G401 (cell line): ENCODE measurements around the gene CD59. TPM values are rescaled to one million over a fixed set of nuclear protein-coding genes. Genes with fewer than 3 reads are reported as not detected.

Experiments used
- DNase-seq: peaks from one replicate; pipeline ENCODE4 v3.0.0-alpha.2; 2015; ENCODE audit warnings: low spot score
- in situ Hi-C: cut with HindIII; loops from 2 replicates; pipeline ENCODE4 v1.10.0; 2016; ENCODE audit warnings: low sequenced_read_pairs, mixed read lengths
- total RNA-seq: library from RNA; depleted of rRNA; stranded (reverse); fragments of >200 nt; shearing (Covaris generic); gene quantifications from 2 replicates; pipeline ENCODE4 v1.2.3, GENCODE V29; 2014; rRNA removed

Gene CD59
- total RNA-seq, 1 experiment from 2014 or later = 76.4 TPM

DNA sequence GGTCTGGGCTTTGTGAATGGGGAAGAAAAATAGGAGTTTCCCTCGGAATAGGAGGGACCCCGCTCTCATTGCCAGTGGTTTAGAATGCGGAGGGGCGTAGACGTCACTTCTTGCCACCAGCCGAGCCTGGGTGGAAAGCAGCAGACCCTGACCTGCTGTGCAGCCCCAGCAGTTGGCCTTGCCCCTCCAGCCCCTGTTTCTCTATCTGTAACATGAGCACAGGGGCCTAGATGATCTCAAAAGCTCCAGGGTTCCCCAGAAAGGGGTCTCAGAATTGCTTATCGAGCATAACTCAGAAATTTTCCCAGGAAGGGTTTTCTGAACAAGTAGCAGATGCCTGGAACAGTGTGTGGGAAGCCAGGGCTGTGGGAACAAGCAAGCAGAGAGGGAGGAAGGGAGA lies 79.5 kb downstream of the CD59 start:
- no peak for DNase-seq
- in situ Hi-C loops = no loop called here

DNA sequence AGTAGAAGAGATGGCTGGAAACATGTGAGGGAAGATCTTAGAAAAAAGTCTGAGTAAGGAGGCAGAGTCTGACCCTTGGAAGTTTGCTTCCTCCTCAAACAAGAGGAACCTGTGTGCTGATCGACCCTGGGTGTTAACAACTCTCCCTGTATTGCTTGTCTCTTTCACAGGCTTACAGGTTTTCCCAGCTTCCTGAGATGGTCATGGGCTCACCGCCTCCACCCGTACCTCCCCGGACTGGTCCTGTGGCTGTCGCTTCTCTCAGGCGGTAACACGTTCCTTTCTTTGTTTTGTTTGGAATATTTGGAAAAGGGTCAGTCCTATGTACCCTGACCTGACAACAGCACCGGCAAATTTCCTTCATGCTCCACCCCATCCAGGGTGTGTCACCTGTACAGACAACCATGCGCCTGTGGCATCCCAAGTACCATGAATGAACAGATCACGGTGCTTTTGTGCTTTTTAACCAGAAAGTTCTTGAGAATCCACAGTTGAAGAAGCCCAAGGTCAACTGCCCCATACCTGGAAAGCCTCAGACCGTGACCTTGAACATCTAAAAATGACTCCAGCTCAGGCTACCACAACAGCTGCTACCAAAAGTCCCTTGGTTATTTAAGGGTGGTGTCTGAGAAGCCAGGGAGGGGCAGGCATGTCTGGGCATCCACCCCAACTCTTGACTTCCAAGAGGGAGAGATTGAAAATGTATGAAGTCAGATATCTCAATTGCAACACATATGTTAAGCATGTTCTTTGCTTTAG lies 80.2 kb downstream of the CD59 start:
- DNase-seq = no peak
- in situ Hi-C loops = no loop called here

DNA sequence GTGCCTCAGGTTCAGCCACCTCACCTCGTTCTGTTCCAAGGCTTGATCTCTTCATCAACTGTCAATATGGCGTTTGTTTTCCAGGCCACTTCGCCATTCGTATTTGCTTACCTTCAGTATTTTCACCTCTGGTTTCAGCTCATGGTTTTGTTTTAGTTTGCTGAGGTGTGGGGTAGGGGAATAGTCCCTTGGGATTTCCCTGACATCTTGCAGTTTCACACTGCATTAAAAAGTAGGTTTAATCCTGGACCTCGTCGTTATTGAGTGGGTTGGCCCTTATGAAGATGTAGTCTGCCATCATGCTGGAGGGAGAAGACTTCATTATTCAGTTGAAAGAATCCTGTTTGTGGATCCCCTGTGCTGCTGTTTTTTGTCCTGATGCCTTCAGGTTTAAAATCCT lies 81.6 kb downstream of the CD59 start:
- in situ Hi-C loops = no loop called here
- no peak for DNase-seq

Other genes starting within 250 kb of the CD59 start
- not detected in 2 replicates for gene C11orf91, start 35.6 kb downstream of the CD59 start, total RNA-seq
- gene FBXO3, start 38.1 kb upstream of the CD59 start, total RNA-seq = 16.7 and 25.5 TPM in 2 replicates
- 0.18 TPM in 1 of 2 replicates, not detected in the other for gene LMO2, start 155.7 kb upstream of the CD59 start, total RNA-seq